Mesenteric fat pad (tissue), 1 donor: Measurements from ENCODE around the gene ST6GALNAC6. TPM values are rescaled to one million over a fixed set of nuclear protein-coding genes. Genes with fewer than 3 reads are reported as not detected.
"Not testable (repeated sequence)": the region's sequence is repeated elsewhere in the genome, so short reads cannot be mapped to it uniquely, and the experiment has no call there.

ENCODE experiments used
- DNase-seq: peaks from one replicate; pipeline ENCODE4 v3.0.0-alpha.2; 2020; ENCODE audit warnings: low spot score
- total RNA-seq: library from RNA; stranded (reverse); fragmentation: NEBNext Ultra II Directional; extraction: Animal tissue kit (Norgen Biotek cat#: 25700); gene quantifications from one replicate; pipeline ENCODE4 v1.2.1, GENCODE V29; 2021
- donor health status: DM: yes; HTN: yes; CAD: no.

The ST6GALNAC6 gene
- total RNA-seq, 1 donor from 2014 or later = 109 TPM

GRCh38 chr9:127897193-127897692, 2.2 kb downstream of the ST6GALNAC6 start:
- DNase-seq = no peak

DNA sequence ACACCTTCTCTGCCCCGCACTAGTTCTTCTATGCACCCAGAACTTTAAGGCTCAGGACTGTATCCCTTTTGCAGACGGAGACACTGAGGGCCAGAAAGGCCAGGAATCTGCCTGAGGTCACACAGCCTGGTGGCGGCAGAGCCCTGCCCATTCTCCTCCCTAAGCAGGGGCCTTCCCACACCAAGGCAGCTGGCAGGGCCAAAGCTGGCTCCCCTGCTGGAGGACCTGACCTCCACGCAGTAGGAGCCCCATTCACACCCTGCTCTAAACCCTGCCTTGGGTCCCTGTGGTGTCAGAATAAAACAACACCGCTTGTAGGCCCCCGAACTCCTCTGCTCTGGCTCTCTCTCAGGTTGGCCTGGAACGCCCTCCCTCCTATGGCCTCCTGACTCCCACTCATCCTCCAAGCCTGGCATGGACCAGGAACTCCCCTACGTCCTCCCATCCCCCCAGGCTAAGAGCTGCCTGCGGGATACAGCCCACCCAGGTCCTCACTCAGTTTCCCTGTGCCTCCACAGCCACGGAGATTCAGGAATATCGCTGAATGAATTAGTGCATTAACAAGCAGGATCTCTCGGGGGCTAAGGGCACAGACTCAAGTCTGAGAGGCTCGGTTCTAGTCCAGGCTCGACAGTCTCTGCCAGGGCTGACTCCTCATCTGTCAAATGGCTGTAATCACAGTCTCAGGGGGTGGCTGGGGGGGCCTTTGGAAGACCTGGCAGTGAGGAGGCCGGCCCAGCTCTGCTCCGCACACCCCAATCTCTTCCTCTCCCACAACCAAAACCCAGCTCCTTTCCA, 2.8 kb downstream of the ST6GALNAC6 start:
- no peak for DNase-seq

DNA sequence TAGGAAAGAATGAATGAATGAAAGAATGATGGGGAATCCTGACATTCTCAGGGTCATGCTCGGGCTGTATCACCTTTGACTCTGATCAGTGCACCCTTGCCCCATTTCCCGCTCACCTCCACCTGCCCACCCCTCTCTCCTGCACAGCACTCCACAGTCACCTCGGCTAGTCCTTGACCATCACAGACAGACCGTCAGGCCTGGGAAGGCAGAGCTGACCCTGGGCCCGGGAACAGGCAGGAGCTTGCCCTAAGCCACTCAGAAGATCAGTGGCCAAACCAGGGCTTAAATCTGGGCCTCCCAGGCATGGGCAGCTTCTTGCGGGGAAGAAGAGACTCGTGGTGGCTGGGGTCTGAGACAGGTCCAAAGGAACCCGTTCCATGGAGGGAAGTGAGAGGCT, 3.6 kb downstream of the ST6GALNAC6 start:
- no peak for DNase-seq

- DNase-seq = no peak
These were observed 6.0 kb downstream of the ST6GALNAC6 start for GRCh38 chr9:127893392-127893791.

- no peak for DNase-seq
These were observed 6.6 kb downstream of the ST6GALNAC6 start for GRCh38 chr9:127892831-127893230.

GRCh38 chr9:127890053-127890452, 9.3 kb downstream of the ST6GALNAC6 start:
- DNase-seq = no peak

- no peak for DNase-seq
These were observed 11.6 kb downstream of the ST6GALNAC6 start for GRCh38 chr9:127887792-127888191.

DNA sequence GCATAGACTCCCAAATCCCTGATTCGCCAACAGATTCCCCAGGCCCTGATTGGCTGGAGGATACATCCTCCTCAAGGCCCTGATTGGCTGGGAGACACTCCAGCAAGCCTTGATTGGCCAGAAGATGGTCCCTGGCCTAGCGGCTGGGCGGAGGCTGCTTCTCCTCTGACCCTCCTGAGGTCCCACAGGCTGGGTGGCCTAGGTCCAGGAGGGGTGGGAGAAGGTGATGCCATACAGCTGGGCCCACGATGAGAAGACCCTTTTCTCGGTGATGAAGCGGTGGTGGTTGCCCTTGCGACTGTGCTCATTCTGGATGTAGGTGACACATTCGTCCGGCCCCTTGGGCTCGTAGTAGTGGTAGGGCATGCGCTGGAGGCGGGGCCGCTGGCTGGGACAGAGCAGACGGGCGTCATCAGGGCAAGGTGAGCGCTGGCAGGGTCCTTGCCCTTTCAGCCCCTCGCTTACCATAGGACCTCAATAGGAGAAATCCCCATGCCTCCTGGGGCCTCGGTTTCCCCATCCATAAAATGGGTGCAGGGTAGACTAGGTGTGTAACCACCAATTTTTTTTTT, 12.9 kb downstream of the ST6GALNAC6 start:
- no peak for DNase-seq

- DNase-seq = no peak
These were observed 13.7 kb downstream of the ST6GALNAC6 start for GRCh38 chr9:127885508-127886281.

GRCh38 chr9:127884976-127885490, 14.4 kb downstream of the ST6GALNAC6 start:
- DNase-seq = no peak

- no peak for DNase-seq
These were observed 14.9 kb downstream of the ST6GALNAC6 start for GRCh38 chr9:127884427-127884911.

DNA sequence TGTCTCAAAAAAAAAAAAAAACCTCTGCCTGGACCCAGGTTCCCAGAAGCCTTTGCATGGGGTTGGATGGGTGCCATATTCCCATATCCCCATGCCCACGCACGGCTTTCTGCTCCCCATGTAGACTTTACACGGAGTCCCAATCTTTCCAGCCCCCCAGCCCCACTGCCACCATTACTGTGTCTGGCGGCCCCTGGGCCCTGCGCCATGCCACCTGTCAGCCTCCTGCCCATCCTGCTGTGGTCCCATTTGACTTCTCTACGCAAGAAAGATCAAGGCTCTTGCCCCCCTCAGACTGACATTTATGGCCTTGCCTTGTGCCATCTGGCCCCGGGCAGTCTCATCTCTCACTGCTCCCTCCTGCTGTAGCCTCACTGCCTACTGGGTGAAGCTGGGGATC, 15.4 kb downstream of the ST6GALNAC6 start:
- no peak for DNase-seq

DNA sequence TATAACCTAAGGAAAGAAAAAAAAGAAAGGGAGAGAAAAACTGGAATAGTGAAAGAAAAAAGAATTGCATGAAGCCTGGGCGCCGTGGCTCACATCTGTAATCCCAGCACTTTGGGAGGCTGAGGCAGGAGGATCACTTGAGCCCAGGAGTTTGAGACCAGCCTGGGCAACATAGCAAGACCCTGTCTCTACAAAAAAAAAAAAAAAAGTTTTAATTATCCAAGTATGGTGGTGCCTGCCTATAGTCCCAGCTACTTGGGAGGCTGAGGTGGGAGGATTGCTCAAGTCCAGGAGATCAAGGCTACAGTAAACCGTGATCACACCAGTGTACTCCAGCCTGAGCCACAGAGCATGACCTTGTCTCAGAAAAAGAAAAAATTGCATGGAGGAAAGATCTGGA, 17.7 kb downstream of the ST6GALNAC6 start:
- not testable (repeated sequence) for DNase-seq

DNA sequence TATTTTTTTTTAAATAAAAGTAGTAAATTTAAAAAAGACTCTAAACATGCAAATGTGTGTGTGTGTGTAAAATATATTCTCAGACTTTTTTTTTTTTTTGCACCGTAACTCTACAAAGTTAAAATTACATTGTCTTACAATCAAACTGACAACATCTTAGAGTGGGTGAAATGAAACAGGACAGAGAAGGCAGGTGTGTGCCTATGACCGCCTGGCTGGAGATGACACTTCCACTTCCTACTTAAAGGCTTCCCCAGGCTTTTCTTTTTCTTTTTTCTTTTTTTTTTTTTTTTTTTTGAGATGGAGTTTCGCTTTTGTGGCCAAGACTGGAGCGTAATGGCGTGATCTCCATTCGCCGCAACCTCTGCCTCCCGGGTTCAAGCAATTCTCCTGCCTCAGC, 19.3 kb downstream of the ST6GALNAC6 start:
- no peak for DNase-seq

DNA sequence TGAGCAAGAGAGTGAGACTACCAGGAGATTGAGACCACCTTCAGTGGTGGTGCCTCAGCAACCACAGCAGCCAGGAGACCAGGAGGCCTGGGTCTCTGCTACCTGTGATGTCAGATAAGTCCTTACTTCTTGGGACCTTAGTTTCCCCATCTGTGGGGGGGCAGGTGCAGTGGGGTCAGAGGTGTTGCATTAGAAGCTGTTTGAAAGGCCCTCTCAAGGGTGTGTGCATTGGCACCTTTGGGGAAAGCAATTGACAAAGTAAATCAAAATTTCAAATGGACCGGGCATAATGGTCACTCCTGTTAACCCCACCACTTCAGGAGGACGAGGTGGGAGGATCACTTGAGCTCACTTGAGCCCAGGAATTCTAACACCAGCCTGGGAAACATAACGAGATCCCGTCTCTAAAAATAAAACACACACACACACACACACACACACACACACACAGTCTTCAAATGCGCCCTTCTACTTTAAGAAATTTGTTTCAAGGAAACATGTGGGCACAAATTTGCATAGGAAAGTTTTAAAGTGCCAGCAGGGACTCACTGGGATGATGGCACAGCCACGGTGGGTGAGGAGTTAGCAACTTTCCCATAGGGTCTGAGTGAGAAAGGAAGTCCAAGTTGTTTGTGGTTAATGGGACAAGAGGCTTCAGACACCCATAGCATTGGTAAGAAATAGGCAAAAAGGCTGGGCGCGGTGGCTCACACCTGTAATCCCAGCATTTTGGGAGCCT, 20.6 kb downstream of the ST6GALNAC6 start:
- DNase-seq = no peak

DNA sequence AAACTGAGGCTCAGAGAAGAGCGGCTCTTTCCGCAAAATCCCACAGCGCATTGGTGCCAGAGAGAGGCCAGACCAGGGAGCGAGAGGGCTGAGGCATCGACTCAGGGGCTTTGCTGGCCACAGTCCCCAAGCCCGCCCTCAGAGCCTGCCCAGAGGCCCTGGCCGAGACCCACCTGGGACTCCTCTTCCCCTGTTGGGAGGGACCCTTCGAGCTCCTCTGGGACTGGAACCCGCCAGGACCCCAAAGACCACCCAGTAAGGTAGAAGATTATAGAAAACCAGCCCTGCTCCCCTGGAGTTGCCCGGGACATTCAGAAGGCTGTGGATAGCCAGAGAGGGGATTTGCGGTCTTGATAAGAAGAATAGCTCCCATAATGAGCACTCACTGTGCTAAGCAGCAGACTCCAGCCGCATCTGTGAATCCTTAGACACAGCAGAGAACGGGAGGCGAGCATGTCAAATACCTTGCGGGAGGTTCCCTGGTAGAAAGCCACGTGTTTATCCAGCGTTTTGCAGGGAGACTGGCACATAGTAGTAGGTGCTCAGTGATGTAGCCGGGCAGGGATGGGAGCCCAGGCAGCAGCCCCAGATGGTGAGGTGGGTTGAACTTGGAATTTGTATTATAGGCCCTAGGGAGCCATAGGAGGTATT, 21.3 kb downstream of the ST6GALNAC6 start:
- no peak for DNase-seq

GRCh38 chr9:127877566-127877998, 21.8 kb downstream of the ST6GALNAC6 start, which contains the start of gene AK1:
Gene AK1, minus strand, starts transcription at chr9:127877675. Its CDS starts 3,058 bp downstream, at chr9:127874617.
- no peak for DNase-seq

DNA sequence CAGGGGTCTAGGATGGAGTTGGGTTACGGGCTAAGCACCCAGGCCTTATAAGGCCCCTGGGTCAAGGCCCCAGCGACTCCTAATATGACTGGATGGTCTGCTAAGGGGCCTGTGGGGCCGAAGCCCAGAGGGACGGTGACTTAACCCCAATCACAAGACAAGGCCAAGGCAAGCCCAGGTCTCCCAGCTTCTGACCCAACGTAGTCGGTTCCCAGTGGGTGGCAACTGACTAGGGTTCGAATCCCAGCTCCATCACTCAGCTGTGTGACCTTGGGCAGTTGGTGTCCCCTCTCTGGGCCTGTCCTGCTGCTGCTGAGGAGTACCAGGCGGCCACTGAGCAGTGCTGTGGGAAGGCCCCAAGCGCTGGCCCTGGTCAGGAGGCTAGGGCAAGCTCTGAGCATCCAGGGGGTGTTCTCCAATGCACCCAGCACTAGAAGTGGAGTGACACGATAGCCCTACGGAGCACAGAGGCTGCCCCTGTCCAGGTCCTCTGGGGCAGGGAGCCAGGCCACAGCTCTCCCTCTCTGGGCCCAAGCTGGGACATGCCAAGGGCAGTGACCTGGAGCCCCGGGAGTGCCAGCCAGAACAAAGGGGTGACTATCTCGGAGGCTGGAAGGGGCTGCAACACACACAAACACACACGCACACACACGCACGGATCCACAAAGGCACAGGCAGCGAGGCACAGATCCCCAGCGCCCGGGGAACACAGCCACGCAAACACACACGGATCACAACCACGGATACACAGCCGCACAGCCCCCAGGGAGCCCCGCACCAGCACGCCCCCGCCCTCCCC, 22.4 kb downstream of the ST6GALNAC6 start:
- no peak for DNase-seq

DNA sequence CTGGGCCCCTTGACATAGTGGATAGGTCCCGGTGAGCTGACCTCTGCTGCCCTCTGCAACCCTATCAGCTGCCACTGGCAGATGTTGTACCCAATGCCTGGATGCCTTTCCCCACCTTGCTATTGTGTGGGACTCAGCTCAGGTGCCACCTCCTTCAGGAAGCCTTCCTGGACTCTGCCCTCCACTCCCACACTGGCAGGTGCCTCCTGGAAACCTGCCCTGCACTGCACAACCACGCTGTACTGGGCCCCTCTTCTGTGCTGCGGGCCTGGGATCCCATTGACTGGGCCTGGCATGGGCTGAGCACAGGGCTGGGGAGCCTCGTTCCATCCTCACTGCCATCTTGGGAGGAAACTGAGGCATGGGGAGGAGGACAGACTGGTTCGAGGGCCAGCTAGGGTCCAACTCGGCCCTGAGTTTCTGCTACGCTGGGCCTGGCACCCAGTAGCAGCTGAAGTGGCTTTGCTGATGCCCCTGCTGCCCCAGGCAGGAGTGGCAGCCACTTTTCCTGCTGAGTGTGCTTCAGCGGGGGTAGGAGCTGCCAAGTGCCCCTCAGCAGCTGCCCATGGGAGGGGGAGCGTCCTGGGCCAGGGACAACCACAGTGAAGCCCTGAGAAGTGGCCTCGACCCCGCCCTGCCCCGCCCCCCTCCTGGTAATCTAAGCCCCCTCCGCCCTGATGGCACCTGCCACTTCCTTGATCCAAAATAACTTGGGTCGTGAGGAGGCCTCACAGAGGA, 23.2 kb downstream of the ST6GALNAC6 start:
- no peak for DNase-seq
